Measurements from ENCODE around the gene TK2.
"Not testable (repeated sequence)": the region's sequence is repeated elsewhere in the genome, so short reads cannot be mapped to it uniquely, and the experiment has no call there.

Gene TK2

GRCh38 chr16:66468321-66468965 lies 81.5 kb downstream of the TK2 start:
- DNase-seq (ENCODE audit: low spot score) = no peak

DNA sequence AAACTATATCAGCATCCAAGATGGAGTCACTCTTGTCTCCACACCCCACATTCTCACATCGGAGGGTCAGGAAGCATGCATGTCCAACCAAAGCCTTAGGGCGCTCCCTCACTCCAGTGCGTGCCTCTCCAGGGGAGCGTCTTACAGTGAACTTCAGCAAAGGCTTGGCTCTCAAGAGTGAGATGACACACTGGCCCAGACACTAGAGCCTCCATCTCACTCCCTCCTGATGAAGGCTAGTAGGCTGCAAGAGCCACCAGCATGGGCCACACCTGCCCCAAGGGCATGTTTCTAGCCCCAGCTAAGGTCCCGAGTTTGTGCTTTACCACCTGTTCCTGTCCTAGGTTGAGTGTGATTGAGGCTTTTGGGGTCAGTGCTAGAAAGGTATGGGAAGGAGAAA lies 82.3 kb downstream of the TK2 start:
- no peak for DNase-seq (ENCODE audit: low spot score)

GRCh38 chr16:66466636-66467035 lies 83.3 kb downstream of the TK2 start:
- DNase-seq (ENCODE audit: low spot score) = not testable (repeated sequence)

- not testable (repeated sequence) for DNase-seq (ENCODE audit: low spot score)
Measured at GRCh38 chr16:66465946-66466345, 84.0 kb downstream of the TK2 start.

DNA sequence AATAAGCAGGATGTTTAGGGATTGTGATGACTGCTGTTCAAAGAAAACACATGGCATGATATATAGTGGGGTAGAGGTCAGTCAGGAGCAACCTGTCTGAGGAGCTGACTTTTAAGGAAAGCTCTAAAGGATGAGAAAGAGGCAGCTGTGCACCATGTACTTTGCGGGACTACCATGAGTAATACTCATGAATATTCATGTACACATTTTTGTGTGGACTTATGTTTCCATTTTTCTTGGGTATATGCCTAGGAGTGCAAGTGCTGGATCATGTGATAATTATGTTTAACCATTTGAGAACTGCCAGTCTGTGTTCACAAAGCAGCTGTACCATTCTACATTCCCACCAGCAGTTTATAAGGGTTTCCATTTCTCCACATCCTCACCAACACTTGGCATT lies 87.0 kb downstream of the TK2 start:
- DNase-seq (ENCODE audit: low spot score) = no peak

GRCh38 chr16:66460703-66461102 lies 89.2 kb downstream of the TK2 start:
- no peak for DNase-seq (ENCODE audit: low spot score)

DNA sequence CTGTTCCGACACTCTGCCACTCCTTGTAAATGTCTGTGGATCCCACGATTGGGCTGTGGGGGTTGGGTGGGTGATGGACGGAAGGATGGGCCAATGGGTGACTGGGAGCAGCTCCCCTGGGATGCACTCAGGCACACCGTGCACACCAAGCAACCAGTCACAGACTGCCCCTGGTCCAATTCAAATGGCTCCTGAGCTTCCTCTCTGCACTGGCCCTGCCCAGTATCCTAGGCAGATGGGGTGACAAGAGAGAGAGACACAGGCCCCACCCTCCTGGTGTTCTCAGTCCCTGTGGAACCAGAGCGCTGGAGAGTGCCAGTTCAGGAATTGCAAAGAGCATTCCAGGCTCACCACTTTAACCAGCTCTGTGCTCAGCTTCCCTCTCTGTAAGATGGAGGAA lies 90.0 kb downstream of the TK2 start:
- DNase-seq (ENCODE audit: low spot score) = peak; percentile 52

DNA sequence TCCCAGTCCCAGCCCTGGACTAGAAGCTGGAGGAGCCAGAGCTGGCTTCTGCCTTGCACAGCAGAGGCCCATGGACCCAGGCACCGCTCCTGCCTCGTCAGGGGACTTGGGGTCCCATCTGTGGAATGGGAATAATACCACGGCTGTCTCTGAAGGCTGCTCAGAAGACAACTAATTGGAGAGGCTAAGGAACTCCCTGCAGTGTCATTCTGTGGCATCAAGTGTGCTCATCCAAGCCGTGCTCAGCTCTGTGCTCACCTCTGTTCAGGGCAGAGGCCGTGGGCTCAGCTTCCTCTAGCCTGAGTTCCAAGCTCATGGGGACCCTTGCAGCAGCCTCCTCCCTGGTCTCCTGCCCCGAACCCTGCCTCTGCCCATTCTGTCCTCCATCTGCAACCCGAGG lies 91.1 kb downstream of the TK2 start:
- DNase-seq (ENCODE audit: low spot score) = no peak

GRCh38 chr16:66458292-66458691 lies 91.6 kb downstream of the TK2 start:
- no peak for DNase-seq (ENCODE audit: low spot score)
